ENCODE measurements around the gene RPN2. TPM values are rescaled to one million over a fixed set of nuclear protein-coding genes. Genes with fewer than 3 reads are reported as not detected.

RPN2 gene
- total RNA-seq, 1 experiment from 2014 or later = 234 TPM

DNA sequence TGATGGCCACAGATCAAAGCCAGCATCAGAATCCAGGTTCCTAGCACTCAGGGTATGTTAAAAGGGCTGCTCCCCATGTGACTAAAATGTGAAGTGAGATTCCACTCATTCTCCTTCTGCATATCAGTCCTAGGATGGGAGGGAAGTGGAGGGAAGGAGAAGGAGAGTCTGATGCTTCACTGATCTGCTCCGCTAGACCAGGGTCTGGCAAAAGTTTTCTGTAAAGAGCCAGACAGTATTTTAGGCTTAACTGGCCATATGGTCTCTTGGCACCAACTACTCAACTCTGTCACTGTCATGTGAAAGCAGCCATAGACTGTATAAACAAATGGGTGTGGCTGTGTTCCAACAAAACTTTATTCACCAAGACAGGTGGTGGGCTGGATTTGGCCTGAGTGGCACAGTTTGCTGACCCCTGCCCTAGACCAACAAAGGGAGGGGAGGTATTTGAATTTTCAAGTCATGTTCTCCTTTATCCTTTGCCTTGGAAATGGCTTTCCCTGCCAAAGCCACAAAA lies 59.9 kb downstream of the RPN2 start:
- Histone ChIP-seq H3K4me2 (ENCODE audit: insufficient read depth, insufficient read length, low read length) (no peak overlapping the region), H2BK120ac (ENCODE audit: low read depth, low read length, poor library complexity, severe bottlenecking) (no peak overlapping the region), H2BK5ac (ENCODE audit: insufficient read length, low read length) (no peak overlapping the region), H4K91ac (ENCODE audit: insufficient read length, low read depth, low read length) (no peak overlapping the region), H3K79me1 (ENCODE audit: insufficient read depth, low read depth, low read length, poor library complexity, severe bottlenecking) (no peaks in the 10 kb centered on the region), H4K8ac (replicated peaks; ENCODE audit: insufficient read length, low read depth, low read length) (no peak overlapping the region), H4K5ac (ENCODE audit: insufficient read length, low read depth, low read length) (no peak overlapping the region), H3K23me2 (ENCODE audit: insufficient read length, low read depth, low read length, poor library complexity, severe bottlenecking) (no peaks in the 10 kb centered on the region), H3T11ph (ENCODE audit: low read length) (no peak overlapping the region), H4K20me1 (ENCODE audit: control insufficient read depth, insufficient read depth, insufficient read length) (no peaks in the 10 kb centered on the region), H3K18ac (ENCODE audit: insufficient read length, low read depth, low read length) (no peak overlapping the region), H3K9me3 (ENCODE audit: control insufficient read depth, low read depth, low read length) (no peaks in the 10 kb centered on the region), H3K4ac (ENCODE audit: low read depth, low read length) (no peak overlapping the region), H3K14ac (ENCODE audit: insufficient read depth, low read length) (no peak overlapping the region), H3K4me1 (ENCODE audit: insufficient read depth, low read length) (no peaks in the 10 kb centered on the region), H2AFZ (ENCODE audit: low read length) (no peak overlapping the region), H3K23ac (ENCODE audit: insufficient read length, low read depth, low read length) (no peak overlapping the region), H2BK20ac (ENCODE audit: low read depth, low read length, poor library complexity, severe bottlenecking) (no peak overlapping the region), H3K79me2 (ENCODE audit: insufficient read depth, low read length) (no peaks in the 10 kb centered on the region), H3K56ac (ENCODE audit: insufficient read length, low read depth, low read length) (no peak overlapping the region), H2BK15ac (ENCODE audit: low read depth, low read length) (no peak overlapping the region), H2AK5ac (ENCODE audit: insufficient read length, low read length) (no peak overlapping the region), H3K27ac (ENCODE audit: insufficient read length, low read depth, low read length) (no peak overlapping the region), H3K27me3 (ENCODE audit: insufficient read depth, low read length) (no peaks in the 10 kb centered on the region), H3K9ac (ENCODE audit: extremely low read depth, insufficient read length, low read length) (no peak overlapping the region), H2BK12ac (ENCODE audit: insufficient read length, low read depth, low read length) (no peak overlapping the region)
- TF ChIP-seq, protein P1, sequence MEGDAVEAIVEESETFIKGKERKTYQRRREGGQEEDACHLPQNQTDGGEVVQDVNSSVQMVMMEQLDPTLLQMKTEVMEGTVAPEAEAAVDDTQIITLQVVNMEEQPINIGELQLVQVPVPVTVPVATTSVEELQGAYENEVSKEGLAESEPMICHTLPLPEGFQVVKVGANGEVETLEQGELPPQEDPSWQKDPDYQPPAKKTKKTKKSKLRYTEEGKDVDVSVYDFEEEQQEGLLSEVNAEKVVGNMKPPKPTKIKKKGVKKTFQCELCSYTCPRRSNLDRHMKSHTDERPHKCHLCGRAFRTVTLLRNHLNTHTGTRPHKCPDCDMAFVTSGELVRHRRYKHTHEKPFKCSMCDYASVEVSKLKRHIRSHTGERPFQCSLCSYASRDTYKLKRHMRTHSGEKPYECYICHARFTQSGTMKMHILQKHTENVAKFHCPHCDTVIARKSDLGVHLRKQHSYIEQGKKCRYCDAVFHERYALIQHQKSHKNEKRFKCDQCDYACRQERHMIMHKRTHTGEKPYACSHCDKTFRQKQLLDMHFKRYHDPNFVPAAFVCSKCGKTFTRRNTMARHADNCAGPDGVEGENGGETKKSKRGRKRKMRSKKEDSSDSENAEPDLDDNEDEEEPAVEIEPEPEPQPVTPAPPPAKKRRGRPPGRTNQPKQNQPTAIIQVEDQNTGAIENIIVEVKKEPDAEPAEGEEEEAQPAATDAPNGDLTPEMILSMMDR (conservative IDR thresholded peaks at IDR 0.05) = no peak
- no peaks in the 10 kb centered on the region for H3K27me3 Mint-ChIP-seq (ENCODE audit: low read depth)
- H3K9me3 Mint-ChIP-seq = no peaks in the 10 kb centered on the region
- no peak for DNase-seq
- peak overlapping the region in 1 of 3 experiments; percentile 50; a peak in 1 of 7 replicates for H3K27ac Mint-ChIP-seq
- peaks cover 5 to 9% of the 10 kb centered on the region in 2 experiments for H3K4me1 Mint-ChIP-seq
- no peak overlapping the region for H3K4me3 Mint-ChIP-seq
- peaks cover 52 to 97% (median 89%) of the 10 kb centered on the region in 3 experiments for H3K36me3 Mint-ChIP-seq (ENCODE audit: insufficient read depth in 1 of 3, low read depth in 3 of 3)
- WGBS (ENCODE audit: extremely low coverage, insufficient read length, low lambda C conversion rate) = no CpG with 5 or more reads among the region's 1 CpG
